ENCODE data around the gene HDAC4. TPM values are rescaled to one million over a fixed set of nuclear protein-coding genes. Genes with fewer than 3 reads are reported as not detected.

The HDAC4 gene
- total and polyA plus RNA-seq, 2 of the 8 experiments (the other 6 are each of a cell fraction or from before 2014, with no cell fraction given), result 15.4 to 31.5 TPM

GRCh38 chr2:239376942-239377531 lies 23.8 kb downstream of the HDAC4 start:
- H3K9ac ChIP-seq (replicated peaks in 1 of 4; ENCODE audit: extremely low read depth in 1 of 4, low read depth in 3 of 4, low read length in 3 of 4), result no peak overlapping the region
- H2BK12ac ChIP-seq (ENCODE audit: low read depth, low read length), result 0 out of 2 replicates have a peak overlapping the region, but pooled peaks have one; percentile 9
- POLR2A ChIA-PET (ENCODE audit: partially characterized antibody), result no interaction called here
- H3K4me3 ChIP-seq (ENCODE audit: extremely low read depth in 1 of 4, insufficient read depth in 2 of 4, low read depth in 3 of 4, low read length in 4 of 4), result no peak overlapping the region
- 92% methylated on average over 21 of the region's 21 CpGs; no CpG with 5 or more reads in 1 of the 2 experiments for WGBS, 2 experiments (ENCODE audit: extremely low coverage in 1 of 2, insufficient coverage in 1 of 2, insufficient read length in 1 of 2, insufficient replicate concordance in 2 of 2, low coverage in 1 of 2, low lambda C conversion rate in 2 of 2, missing lambda C conversion rate in 1 of 2)
- peaks cover 20 to 39% of the 10 kb centered on the region in 2 experiments for H4K20me1 ChIP-seq (replicated peaks in 1 of 2; ENCODE audit: control insufficient read depth in 1 of 2, insufficient read depth in 2 of 2, low read length in 2 of 2)
- no peak overlapping the region for H3K14ac ChIP-seq (ENCODE audit: insufficient read length)
- peaks cover 9 to 16% (median 10%) of the 10 kb centered on the region in 4 experiments for H3K4me1 ChIP-seq (replicated peaks in 1 of 4; ENCODE audit: control insufficient read depth in 3 of 4, insufficient read depth in 4 of 4, low read length in 3 of 4)
- no peak overlapping the region for H4K5ac ChIP-seq (ENCODE audit: insufficient read length, low read depth, low read length)
- no peak for FAIRE-seq
- H2BK120ac ChIP-seq (replicated peaks; ENCODE audit: low read depth, low read length), result no peak overlapping the region
- no peak overlapping the region for H3K4me2 ChIP-seq (ENCODE audit: insufficient read depth in 1 of 2, low read depth in 2 of 2, low read length in 2 of 2)
- H2BK20ac ChIP-seq (ENCODE audit: low read length), result no peak overlapping the region
- no peaks in the 10 kb centered on the region for H3K23me2 ChIP-seq (ENCODE audit: low read depth, low read length)
- peaks cover 27% of the 10 kb centered on the region for H3K79me1 ChIP-seq (ENCODE audit: low read depth, low read length)
- no peak overlapping the region for H4K91ac ChIP-seq (replicated peaks; ENCODE audit: insufficient read length, low read length)
- CTCF ChIA-PET (ENCODE audit: partially characterized antibody), result no interaction called here
- H3K23ac ChIP-seq (ENCODE audit: insufficient read length), result no peak overlapping the region
- H2AFZ ChIP-seq (ENCODE audit: low read length), result no peak overlapping the region
- H4K8ac ChIP-seq (ENCODE audit: extremely low read depth, insufficient read depth, low read length), result peak overlapping the region; percentile 83
- no peak overlapping the region for H3K56ac ChIP-seq (replicated peaks; ENCODE audit: insufficient read length, low read depth, low read length)
- H3K27me3 ChIP-seq (replicated peaks in 1 of 4; ENCODE audit: control insufficient read depth in 3 of 4, extremely low read depth in 1 of 4, insufficient read depth in 3 of 4, low read length in 3 of 4), result no peaks in the 10 kb centered on the region
- H2AK5ac ChIP-seq (ENCODE audit: low read depth, low read length), result no peak overlapping the region
- H3K36me3 ChIP-seq (ENCODE audit: control insufficient read depth in 2 of 4, insufficient read depth in 4 of 4, low read length in 3 of 4), result no peaks in the 10 kb centered on the region
- peaks cover 2 to 86% of the 10 kb centered on the region in 2 experiments; a peak in 3 of 4 replicates for H3K79me2 ChIP-seq (ENCODE audit: control insufficient read depth in 1 of 2, insufficient read depth in 2 of 2, low read length in 2 of 2)
- H3K18ac ChIP-seq (ENCODE audit: extremely low read depth, low read length), result no peak overlapping the region
- H3K9me3 ChIP-seq (ENCODE audit: insufficient read depth in 2 of 2, low read depth in 1 of 2, low read length in 1 of 2), result no peaks in the 10 kb centered on the region
- no peak overlapping the region for H2BK15ac ChIP-seq (ENCODE audit: low read length)
- H3K27ac ChIP-seq (ENCODE audit: low read depth, low read length), result no peak overlapping the region
- DNase-seq (ENCODE audit: low read depth in 1 of 2, low spot score in 2 of 2), result no peak
- no peak overlapping the region for H3K4ac ChIP-seq (replicated peaks; ENCODE audit: insufficient read length, low read depth, low read length)
- H2BK5ac ChIP-seq (ENCODE audit: low read depth, low read length), result no peak overlapping the region
- TF ChIP-seq HDAC2 (IDR thresholded peaks at IDR 0.05; ENCODE audit: borderline replicate concordance in 1 of 2, low read depth in 2 of 2, low read length in 2 of 2) (no peak), RXRA (IDR thresholded peaks at IDR 0.05; ENCODE audit: insufficient read depth, low read depth, low read length) (no peak)

Data from H1 (cell line).